HL-60/S4 treated with retinoic acid at 250 ng/mL for 4 days and 3 days (cell line): Measurements from ENCODE around the gene PTMS.

ENCODE experiments used
- in situ Hi-C: fragments of 300-500 bp; cut with MboI; formaldehyde crosslinking; loops from 2 replicates; pipeline ENCODE4 v1.7.0; 2022; ENCODE audit warnings: low sequenced_read_pairs

Gene PTMS

DNA sequence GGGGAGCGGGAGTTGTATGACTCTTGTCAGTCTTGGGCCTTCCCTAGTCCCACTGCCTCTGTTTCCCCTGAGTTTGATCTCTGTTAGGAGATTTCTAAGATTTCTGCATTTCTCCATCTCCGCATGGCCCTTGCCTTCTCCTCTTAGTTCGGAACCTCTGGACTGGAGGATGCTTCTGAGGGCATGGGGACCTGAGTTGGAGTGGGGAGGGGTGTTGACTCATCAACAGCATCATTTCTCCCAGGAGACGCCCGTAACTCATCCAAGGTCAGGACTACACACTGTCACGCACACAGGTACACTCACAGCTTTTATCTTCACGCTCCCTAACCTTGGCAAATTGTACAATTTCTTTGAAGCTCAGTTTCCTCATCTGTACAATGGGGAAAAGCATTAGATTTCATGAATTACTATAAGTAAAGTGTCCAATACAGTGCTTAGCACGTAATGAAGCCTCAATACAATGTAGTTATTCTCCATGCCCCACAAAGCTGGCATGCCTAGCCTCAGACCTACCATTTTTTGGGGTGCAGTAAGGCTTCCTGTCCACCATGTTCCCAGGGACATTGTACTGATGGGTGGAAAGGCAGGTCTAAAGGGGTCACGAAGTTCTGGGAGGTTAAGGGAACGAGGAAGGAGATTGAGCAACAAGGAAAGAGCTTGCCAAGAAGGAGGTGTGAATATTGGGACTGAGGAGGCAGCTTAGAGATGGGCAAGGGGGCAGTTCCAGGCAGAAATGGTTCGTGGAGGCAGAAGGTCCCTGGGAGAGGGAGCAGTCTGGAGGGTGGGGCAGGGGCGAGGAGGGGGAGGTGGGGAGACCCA, 5.6 kb downstream of the PTMS start:
- in situ Hi-C loops: no loop called here

DNA sequence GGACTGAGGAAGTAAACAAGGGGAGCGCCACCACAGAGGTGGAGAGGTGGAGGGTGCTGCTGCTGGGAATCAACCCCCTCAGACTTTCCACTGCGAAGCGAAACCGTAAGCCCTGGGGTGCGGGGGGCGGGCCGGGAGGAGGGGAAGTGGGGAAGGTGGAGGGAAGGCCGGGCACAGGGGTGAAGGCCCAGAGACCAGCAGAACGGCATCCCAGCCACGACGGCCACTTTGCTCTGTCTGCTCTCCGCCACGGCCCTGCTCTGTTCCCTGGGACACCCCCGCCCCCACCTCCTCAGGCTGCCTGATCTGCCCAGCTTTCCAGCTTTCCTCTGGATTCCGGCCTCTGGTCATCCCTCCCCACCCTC, 6.2 kb downstream of the PTMS start, which contains the start of gene LAG3:
Gene LAG3 (plus strand): TSS at position 190 of the 365 bp plus-strand sequence. CDS start 333 bp downstream, outside the sequence.
- in situ Hi-C loops: no loop called here

DNA sequence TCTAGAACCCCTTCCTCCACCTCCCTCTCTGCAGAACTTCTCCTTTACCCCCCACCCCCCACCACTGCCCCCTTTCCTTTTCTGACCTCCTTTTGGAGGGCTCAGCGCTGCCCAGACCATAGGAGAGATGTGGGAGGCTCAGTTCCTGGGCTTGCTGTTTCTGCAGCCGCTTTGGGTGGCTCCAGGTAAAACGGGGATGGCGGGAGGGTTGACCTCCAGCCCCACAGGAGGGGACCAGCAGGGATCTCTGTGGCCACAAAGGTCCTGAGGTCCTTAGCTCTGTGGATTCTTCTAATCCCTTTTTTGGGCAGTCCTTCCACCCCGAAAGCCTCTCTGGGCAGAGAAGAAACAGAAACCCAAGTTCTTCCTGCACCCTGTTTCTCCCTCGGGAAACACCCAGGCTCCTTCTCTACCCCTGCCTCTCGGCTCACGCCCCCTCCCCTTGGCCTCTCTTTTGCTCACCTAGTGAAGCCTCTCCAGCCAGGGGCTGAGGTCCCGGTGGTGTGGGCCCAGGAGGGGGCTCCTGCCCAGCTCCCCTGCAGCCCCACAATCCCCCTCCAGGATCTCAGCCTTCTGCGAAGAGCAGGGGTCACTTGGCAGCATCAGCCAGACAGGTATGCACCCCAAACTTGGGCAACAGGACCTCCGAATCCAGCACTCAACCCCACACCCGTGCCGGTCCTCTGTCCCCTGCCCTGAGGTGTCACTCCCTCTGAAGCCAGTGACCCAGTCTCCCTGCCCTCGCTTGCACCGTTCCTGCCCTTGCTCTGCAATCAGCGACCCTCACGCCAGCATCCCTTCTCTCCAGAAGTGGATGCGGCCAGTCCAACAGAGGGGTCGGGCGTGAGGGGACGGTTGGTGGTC, 6.8 kb downstream of the PTMS start:
- in situ Hi-C loops: no loop called here

DNA sequence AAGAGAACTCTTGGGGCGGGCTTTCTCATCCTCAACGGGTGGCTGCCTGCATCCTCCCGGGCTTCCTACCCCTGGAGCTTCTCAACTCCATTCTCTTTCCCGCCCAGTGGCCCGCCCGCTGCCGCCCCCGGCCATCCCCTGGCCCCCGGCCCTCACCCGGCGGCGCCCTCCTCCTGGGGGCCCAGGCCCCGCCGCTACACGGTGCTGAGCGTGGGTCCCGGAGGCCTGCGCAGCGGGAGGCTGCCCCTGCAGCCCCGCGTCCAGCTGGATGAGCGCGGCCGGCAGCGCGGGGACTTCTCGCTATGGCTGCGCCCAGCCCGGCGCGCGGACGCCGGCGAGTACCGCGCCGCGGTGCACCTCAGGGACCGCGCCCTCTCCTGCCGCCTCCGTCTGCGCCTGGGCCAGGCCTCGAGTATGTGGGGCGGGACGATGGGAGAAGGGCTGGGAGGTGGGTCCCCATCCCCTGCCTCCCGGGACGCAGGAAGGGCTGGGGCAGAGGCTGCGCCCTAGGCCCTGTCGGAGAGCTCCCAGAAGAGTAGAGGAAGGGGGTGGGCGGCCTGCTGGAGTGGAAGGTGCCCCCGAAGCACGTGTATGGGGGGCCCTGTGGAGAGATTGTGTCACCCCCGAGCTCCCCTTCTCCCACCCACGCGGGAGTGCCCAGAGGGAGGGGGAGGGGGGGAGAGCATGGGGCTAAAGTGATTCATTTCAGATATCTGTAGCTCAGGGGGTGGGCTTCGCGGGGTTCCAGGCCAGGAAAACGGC, 7.6 kb downstream of the PTMS start:
- in situ Hi-C loops: no loop called here

- in situ Hi-C loops: no loop called here
Measured at GRCh38 chr12:6774499-6775062, 8.4 kb downstream of the PTMS start.

DNA sequence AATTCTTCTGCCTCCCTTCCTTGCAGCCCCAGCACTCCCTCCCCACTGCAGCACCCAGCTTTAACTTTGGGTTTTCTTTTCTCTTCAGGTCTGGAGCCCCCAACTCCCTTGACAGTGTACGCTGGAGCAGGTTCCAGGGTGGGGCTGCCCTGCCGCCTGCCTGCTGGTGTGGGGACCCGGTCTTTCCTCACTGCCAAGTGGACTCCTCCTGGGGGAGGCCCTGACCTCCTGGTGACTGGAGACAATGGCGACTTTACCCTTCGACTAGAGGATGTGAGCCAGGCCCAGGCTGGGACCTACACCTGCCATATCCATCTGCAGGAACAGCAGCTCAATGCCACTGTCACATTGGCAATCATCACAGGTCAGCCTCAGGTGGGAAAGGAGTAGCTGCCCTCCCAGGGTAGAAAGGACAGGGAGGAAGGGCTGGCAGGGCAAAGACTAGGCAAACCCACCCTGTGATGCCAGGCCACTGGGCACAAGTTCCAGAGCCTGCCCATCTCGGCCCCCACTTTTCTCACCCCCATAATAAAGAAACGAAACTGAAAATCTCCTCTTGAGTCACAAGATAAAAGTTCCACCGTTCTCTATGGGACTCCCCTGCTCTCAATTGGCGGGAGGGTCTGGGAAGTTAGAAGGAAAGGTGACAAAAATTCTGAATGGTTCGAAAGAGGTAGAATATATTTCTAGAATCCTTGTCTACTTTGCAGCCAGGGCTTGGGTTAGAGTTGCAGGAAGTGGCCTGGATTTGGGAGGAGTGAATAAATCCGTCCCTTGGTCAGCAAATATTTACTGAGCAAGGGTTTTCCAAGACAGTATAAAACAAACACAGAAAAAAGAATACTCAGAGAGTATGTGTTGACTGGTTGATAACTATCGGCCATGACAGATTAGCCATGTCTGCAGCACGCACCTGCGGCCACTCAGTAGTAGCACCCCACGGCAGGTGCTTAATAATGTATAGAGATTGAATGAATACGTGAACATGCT, 9.3 kb downstream of the PTMS start:
- in situ Hi-C loops: no loop called here

GRCh38 chr12:6777386-6777785, 11.2 kb downstream of the PTMS start:
- in situ Hi-C loops: no loop called here

GRCh38 chr12:6778217-6778573, 12.0 kb downstream of the PTMS start:
- in situ Hi-C loops: no loop called here

DNA sequence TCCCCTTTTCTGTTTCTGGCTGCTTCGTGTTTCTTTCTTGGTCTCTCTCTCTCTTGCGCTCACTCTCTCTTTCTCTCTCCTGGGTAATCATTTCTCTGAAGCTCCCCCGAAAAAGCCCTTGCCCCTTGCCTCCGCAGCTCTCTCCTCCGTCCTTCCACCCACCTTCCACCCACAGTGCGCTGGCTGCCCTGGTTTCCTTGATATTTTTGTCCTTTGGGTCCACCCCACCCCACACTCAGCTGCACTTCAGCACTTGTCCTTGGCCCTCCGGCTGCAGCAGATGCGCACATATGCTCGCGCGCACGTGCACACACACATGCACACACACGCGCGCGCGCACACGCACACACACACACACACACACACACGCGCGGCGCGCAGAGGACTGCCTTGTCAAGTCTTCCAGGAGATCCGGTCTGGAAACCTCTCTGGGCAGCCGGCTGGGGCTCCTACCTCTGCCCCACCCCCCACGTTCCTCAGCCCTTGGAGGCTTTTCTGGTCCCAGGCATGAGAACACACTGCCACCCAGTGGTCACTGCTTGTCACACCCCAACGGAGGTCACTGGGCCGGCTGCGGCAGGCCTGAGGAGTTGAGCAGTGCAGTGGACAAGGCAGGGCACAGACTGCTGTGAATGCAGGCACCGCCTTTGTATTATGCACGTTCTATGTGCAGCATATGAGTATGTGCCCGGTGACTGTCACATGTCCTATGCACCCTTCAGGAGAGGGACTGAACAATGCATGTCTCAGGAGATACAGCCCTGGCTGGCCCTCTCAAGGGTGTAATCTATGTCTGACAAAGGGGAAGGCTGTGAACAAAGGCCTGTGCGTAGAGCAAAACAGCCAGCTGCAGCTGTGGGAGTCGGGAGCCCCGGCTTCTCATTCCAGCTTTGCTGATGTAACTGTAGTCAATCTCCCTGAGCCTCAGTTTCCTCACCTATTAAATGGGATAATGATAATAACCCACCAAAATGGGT, 12.7 kb downstream of the PTMS start:
- in situ Hi-C loops: no loop called here

DNA sequence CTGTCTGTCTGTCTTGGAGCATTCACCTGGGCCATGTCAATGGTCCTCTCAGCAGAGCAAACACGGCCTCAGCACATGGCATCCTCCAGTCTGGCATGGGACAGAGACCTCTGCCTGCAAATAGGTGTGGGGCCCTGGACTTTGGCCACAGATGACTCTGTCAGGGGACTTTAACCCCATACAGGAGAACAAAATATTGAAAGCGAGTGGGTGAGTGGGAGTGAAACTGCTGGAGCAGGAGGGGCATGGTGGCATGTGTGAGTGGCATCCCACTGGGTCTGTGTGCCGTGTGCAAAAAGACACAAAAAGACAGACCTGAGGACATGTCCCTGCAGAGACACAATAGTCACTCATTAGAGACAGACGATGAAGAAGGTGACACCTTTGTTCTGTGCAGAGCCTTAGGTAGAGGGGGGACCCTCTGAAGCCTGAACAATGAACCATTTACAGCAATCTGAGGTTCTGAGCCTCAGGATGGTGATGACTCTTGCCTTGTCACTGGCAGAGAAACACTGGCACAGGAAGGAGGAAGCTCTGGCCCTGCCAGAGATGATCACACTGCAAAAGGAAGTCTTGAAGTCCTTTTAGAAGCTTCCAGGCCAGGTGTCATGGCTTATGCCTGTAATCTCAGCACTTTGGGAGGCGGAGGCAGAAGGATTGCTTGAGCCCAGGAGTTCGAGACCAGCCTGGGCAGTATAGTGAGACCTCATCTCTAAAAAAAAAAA, 13.7 kb downstream of the PTMS start:
- in situ Hi-C loops: no loop called here

- in situ Hi-C loops: no loop called here
Measured at GRCh38 chr12:6780573-6780972, 14.4 kb downstream of the PTMS start.

GRCh38 chr12:6782119-6782518, 16.0 kb downstream of the PTMS start:
- in situ Hi-C loops: no loop called here

DNA sequence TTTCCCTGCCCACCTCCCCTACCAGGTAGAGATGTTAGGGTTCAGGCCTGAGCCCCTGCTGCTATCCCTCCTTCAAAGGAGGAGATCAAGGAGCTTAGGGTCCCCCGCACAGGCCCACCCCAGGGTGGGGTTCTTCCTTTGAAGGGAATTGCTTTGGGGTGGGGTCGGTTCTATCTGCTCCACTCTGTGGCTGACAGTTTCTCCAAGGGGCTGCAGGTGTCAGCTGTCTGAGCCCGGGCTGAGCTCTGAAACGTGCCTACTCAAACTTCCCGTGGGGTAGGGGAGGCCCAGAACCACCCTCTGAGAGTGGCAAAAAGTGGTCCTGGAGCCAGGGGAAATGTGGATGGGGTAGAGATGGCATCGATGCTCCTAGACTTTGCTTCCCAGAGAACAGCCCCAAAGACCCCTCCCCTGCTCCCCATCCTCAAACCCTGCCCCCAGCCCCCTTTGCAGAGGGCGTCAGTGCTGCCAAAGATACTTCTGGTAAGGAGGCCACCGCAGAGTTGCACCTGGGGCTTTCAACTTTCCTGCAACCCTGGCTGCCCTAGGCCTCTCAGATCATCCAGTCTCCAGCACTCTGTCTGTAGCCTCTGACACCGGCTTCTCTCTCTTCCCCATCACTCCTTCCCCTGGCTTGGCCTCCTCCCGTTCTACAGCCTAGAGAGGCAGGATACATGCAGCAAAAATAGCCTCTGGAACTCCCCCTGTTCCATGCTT, 16.8 kb downstream of the PTMS start:
- in situ Hi-C loops: no loop called here

GRCh38 chr12:6783828-6784227, 17.7 kb downstream of the PTMS start:
- in situ Hi-C loops: no loop called here

- in situ Hi-C loops: no loop called here
Measured at GRCh38 chr12:6784296-6784695, 18.1 kb downstream of the PTMS start.

DNA sequence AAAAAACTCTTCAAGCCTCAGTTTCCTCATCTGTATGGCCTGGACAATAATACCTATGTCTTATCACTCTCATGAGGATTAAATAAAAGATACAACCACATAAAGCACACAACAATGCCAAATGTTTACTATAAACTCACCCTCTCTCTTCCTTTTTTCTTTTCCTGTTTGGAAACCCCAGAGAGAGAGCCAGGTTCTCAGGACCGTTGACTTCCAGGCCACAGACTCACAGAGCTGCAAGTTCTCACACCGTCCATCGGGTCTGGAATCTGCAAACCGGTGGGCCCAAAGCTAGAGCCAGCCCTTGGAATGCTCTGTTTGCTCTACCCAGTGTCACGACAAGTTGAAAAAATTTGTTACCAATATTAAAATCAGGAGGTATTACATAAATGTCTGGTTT, 18.6 kb downstream of the PTMS start:
- in situ Hi-C loops: no loop called here

GRCh38 chr12:6786416-6787094, 20.4 kb downstream of the PTMS start:
- in situ Hi-C loops: no loop called here
